H1 (cell line): ENCODE results near the gene ACSF3. TPM values are rescaled to one million over a fixed set of nuclear protein-coding genes. Genes with fewer than 3 reads are reported as not detected.

Experiments used
- BRCA1 ChIP-seq: IDR thresholded peaks from 2 replicates; pipeline ENCODE4 v1.6.1; 2012; ENCODE audit warnings: low read depth, low read length, improper control_type of control experiment
- CTBP2 ChIP-seq: IDR thresholded peaks from 2 replicates; pipeline ENCODE4 v1.7.0; 2011; ENCODE audit warnings: borderline replicate concordance, mild to moderate bottlenecking, moderate library complexity, mixed read lengths, low read length; ENCODE audit not compliant: insufficient read depth, insufficient read length
- SIN3A ChIP-seq, 2 experiments: IDR thresholded peaks in 1 of 2; conservative IDR thresholded peaks in 1 of 2; 2 replicates each; pipeline ENCODE4 v1.6.1; 2011 to 2012; ENCODE audit warnings: low read length in 2 of 2, improper control_type of control experiment in 1 of 2, low read depth in 1 of 2, mild to moderate bottlenecking in 1 of 2
- SP4 ChIP-seq: IDR thresholded peaks from 2 replicates; pipeline ENCODE4 v1.6.1; 2012; ENCODE audit warnings: low read length, inconsistent platforms
- polyA plus RNA-seq, 7 experiments: library from polyadenylated mRNA; depleted of rRNA in 3 of 7; stranded (reverse) in 5 of 7; unstranded in 2 of 7; fragments of >200 nt in 5 of 7; fragments of 200-250 nt in 2 of 7; gene quantifications; 1 replicate in 5 of 7; 2 replicates in 1 of 7; 4 replicates in 1 of 7; pipeline versions ENCODE4 v1.2.1 to v1.2.3, GENCODE V29; 2011 to 2013; ENCODE audit warnings: missing spikeins in 2 of 7, mixed read lengths in 2 of 7
- total RNA-seq: library from RNA; stranded (reverse); fragmentation: NEBNext Ultra II Directional; extraction: Animal tissue kit (Norgen Biotek cat#: 25700); gene quantifications from 2 replicates; pipeline ENCODE4 v1.2.1, GENCODE V29; 2021

Gene ACSF3
- total and polyA plus RNA-seq, 2 of the 8 experiments (the other 6 are each of a cell fraction or from before 2014, with no cell fraction given) = 15.6 to 22.9 TPM

DNA sequence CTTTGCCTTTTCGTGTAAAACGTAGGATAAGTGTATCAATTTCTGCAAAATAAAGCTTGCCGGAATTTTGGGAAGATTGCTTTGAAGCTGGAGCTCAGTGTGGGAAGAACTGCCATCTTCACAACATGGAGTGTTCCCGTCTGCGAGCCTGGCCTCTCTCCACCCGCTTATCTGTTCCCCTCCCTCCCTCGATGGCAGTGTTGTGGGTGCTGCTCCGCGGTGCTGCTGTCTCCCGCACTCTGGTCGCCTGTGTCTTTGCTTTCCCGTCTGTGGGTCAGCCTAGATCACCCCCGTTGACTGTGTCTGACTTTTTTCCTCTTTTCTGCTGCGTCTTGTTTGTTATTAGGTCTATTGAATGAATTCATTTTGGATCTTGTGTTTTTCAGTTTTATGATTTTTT lies 17.0 kb downstream of the ACSF3 start (continued):
- TF ChIP-seq SP4 (no peak), SIN3A (conservative IDR thresholded peaks at IDR 0.05 in 1 of 2, IDR thresholded peaks at IDR 0.05 in 1 of 2; ENCODE audit: low read depth in 1 of 2, low read length in 2 of 2) (no peak), BRCA1 (no peak), CTBP2 (no peak)
